Peyer's patch (tissue), 4 donors: ENCODE results near the gene RFTN2. TPM values are rescaled to one million over a fixed set of nuclear protein-coding genes. Genes with fewer than 3 reads are reported as not detected.
"Not testable (repeated sequence)": the region's sequence is repeated elsewhere in the genome, so short reads cannot be mapped to it uniquely, and the experiment has no call there.

Experiments
- DNase-seq, 3 donors: peaks; one replicate each; pipeline ENCODE4 v3.0.0-alpha.2; 2017 to 2019
- H3K27ac ChIP-seq, 4 donors: fragments of 200-600 bp; sonication (generic); one replicate each; pipeline ENCODE4 v1.5.1; 2016 to 2019
- H3K27me3 ChIP-seq, 2 donors: fragments of 200-600 bp; sonication (generic); one replicate each; pipeline ENCODE4 v1.5.1; 2019
- H3K36me3 ChIP-seq, 3 donors: fragments of 200-600 bp; sonication (generic); one replicate each; pipeline ENCODE4 v1.5.1; 2016 to 2019
- H3K4me1 ChIP-seq, 4 donors: fragments of 200-600 bp; sonication (generic); one replicate each; pipeline ENCODE4 v1.5.1; 2016 to 2019
- H3K4me3 ChIP-seq, 4 donors: fragments of 200-600 bp; sonication (generic); 1 replicate in 3 of 4; 2 replicates in 1 of 4; pipeline ENCODE4 v1.5.1; 2016 to 2019; ENCODE audit warnings: mild to moderate bottlenecking in 1 of 4
- H3K9me3 ChIP-seq, 4 donors: fragments of 200-600 bp; sonication (generic); one replicate each; pipeline ENCODE4 v1.5.1; 2016 to 2019; ENCODE audit warnings: mild to moderate bottlenecking in 1 of 4
- CTCF ChIP-seq, 6 experiments: fragments of 450-650 bp in 4 of 6; fragments of 200-600 bp in 2 of 6; sonication (generic) in 1 of 6; IDR thresholded peaks; one replicate each; pipeline ENCODE4 v1.5.1; 2017 to 2019; ENCODE audit warnings: antibody characterized with exemption in 6 of 6, mild to moderate bottlenecking in 3 of 6, moderate library complexity in 1 of 6
- POLR2A ChIP-seq, 2 donors: fragments of 450-650 bp; IDR thresholded peaks; one replicate each; pipeline ENCODE4 v1.5.1; 2017; ENCODE audit warnings: antibody characterized with exemption in 2 of 2, mild to moderate bottlenecking in 2 of 2, moderate library complexity in 2 of 2
- total RNA-seq, 4 donors: library from RNA; depleted of rRNA; stranded (reverse); fragments of >200 nt; gene quantifications; one replicate each; pipeline ENCODE4 v1.1.0, GENCODE V29; 2016

Gene RFTN2
- total RNA-seq, 4 donors from 2014 or later = 0.47 to 9.9 (median 1.2) TPM

DNA sequence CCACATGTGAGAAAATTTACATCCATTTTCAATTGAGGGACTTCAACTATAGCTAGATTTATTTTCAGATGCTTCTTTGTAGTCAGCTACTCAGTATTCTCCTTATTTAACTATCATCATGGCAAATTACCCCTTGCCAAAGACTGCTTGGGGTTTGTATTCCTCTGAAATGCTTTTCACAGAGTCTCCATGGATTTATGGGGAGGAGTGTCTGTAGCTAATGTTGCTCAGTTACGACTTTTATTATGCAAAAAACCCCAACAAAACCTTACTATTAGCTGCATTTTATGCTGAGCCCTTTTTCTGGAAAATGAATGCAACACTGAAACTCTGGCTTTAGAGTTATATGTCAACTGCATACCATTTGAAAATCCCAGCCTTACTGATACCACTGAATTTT lies 78.6 kb downstream of the RFTN2 start:
- Histone ChIP-seq H3K9me3 (no peaks in the 10 kb centered on the region), H3K4me3 (no peak overlapping the region), H3K4me1 (no peaks in the 10 kb centered on the region), H3K27me3 (no peaks in the 10 kb centered on the region), H3K36me3 (no peaks in the 10 kb centered on the region), H3K27ac (no peak overlapping the region)
- no peak for DNase-seq
- TF ChIP-seq CTCF (IDR thresholded peaks at IDR 0.05) (no peak), POLR2A (IDR thresholded peaks at IDR 0.05) (no peak)

GRCh38 chr2:197591339-197592072 lies 83.9 kb downstream of the RFTN2 start:
- H3K36me3 ChIP-seq = no peaks in the 10 kb centered on the region
- TF ChIP-seq POLR2A (IDR thresholded peaks at IDR 0.05) (no peak), CTCF (IDR thresholded peaks at IDR 0.05) (no peak)
- H3K27ac ChIP-seq = no peak overlapping the region
- H3K9me3 ChIP-seq = no peaks in the 10 kb centered on the region
- H3K4me3 ChIP-seq = no peak overlapping the region
- H3K4me1 ChIP-seq = no peaks in the 10 kb centered on the region
- H3K27me3 ChIP-seq = no peaks in the 10 kb centered on the region
- no peak for DNase-seq

GRCh38 chr2:197587255-197587654 lies 88.1 kb downstream of the RFTN2 start:
- H3K36me3 ChIP-seq, H3K4me1 ChIP-seq, H3K4me3 ChIP-seq, H3K27me3 ChIP-seq, DNase-seq, H3K9me3 ChIP-seq, H3K27ac ChIP-seq: not testable (repeated sequence)

DNA sequence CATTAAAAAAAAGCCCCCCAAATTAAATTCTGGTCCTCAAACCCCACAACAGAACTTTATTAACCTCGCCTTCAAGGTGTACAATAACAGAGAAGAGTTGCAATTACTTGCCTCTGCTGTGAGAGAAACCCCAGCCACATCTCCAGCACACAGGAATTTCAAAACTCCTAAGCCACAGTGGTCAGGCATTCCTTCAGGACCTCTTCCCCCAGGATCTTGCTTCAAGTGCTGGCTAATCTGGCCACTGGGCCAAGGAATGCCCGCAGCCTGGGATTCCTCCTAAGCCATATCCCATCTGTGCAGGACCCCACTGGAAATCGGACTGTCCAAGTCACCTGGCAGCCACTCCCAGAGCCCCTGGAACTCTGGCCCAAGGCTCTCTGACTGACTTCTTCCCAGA lies 95.2 kb downstream of the RFTN2 start:
- not testable (repeated sequence) for H3K27ac ChIP-seq, DNase-seq, H3K4me3 ChIP-seq, H3K27me3 ChIP-seq, H3K36me3 ChIP-seq, H3K4me1 ChIP-seq, H3K9me3 ChIP-seq

- not testable (repeated sequence) for H3K4me3 ChIP-seq, H3K27ac ChIP-seq, H3K27me3 ChIP-seq, DNase-seq, H3K36me3 ChIP-seq, H3K9me3 ChIP-seq, H3K4me1 ChIP-seq
Measured at GRCh38 chr2:197578294-197578693, 97.1 kb downstream of the RFTN2 start.

DNA sequence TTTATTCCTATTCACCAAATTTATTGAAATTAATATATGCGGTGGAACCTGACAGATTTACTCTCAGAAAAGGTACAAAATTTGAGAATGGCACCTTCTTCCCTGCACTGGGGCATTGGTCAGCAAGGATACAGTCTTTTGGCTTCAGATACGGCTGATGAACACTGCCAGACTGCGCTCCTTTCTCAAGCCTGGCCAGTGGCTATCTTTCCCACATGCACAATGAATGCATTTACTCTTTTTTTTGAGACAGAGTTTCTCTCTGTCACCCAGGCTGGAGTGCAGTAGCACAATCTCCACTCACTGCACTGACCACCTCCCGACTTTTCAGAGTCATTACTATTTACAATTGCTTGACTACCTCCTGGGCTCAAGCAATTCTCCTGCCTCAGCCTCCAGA lies 97.9 kb downstream of the RFTN2 start:
- H3K27me3 ChIP-seq = no peaks in the 10 kb centered on the region
- no peak for DNase-seq
- TF ChIP-seq CTCF (IDR thresholded peaks at IDR 0.05) = no peak
- TF ChIP-seq POLR2A (IDR thresholded peaks at IDR 0.05) = no peak
- no peaks in the 10 kb centered on the region for H3K36me3 ChIP-seq
- no peaks in the 10 kb centered on the region for H3K4me1 ChIP-seq
- no peak overlapping the region for H3K27ac ChIP-seq
- peaks cover 0 to 8% (median 0%) of the 10 kb centered on the region in 4 donors for H3K9me3 ChIP-seq
- H3K4me3 ChIP-seq = no peak overlapping the region

GRCh38 chr2:197576631-197577030 lies 98.8 kb downstream of the RFTN2 start:
- H3K36me3 ChIP-seq = no peaks in the 10 kb centered on the region
- TF ChIP-seq POLR2A (IDR thresholded peaks at IDR 0.05) = no peak
- TF ChIP-seq CTCF (IDR thresholded peaks at IDR 0.05) = no peak
- H3K4me1 ChIP-seq = no peaks in the 10 kb centered on the region
- H3K27ac ChIP-seq = no peak overlapping the region
- no peaks in the 10 kb centered on the region for H3K27me3 ChIP-seq
- no peak overlapping the region for H3K4me3 ChIP-seq
- DNase-seq = no peak
- peaks cover 0 to 8% (median 0%) of the 10 kb centered on the region in 4 donors for H3K9me3 ChIP-seq
